H1 (cell line): ENCODE data around the gene GABARAPL1. TPM values are rescaled to one million over a fixed set of nuclear protein-coding genes. Genes with fewer than 3 reads are reported as not detected.

Experiments used
- CTCF ChIA-PET: fragments of 300-600 bp; sonication (Branson Sonifier 250); formaldehyde crosslinking; loops from one replicate; lab custom pipeline; 2021; ENCODE audit not compliant: partially characterized antibody; lab: Charles Lee
- POLR2A ChIA-PET: fragments of 300-600 bp; sonication (Branson Sonifier 250); formaldehyde crosslinking; loops from one replicate; lab custom pipeline; 2021; ENCODE audit warnings: inconsistent platforms; ENCODE audit not compliant: partially characterized antibody; lab: Charles Lee
- DNase-seq, 2 experiments: peaks; one replicate each; pipeline versions ENCODE4 v3.0.0 to v3.0.0-alpha.2; 2010 to 2022; ENCODE audit warnings: low spot score in 2 of 2, low read depth in 1 of 2, mixed read lengths in 1 of 2
- FAIRE-seq: peaks from 2 replicates; lab custom pipeline; 2011; peaks lifted over from hg19 to GRCh38; lab: Jason Lieb, UNC
- H2AFZ ChIP-seq: 2 replicates; pipeline ENCODE4 v1.8.1; 2012; ENCODE audit warnings: low read length, inconsistent platforms
- H2AK5ac ChIP-seq: 2 replicates; pipeline ENCODE4 v1.6.1; 2013; ENCODE audit warnings: low read depth, low read length
- H2BK120ac ChIP-seq: replicated peaks from 2 replicates; pipeline ENCODE3; 2013; ENCODE audit warnings: low read depth, low read length, inconsistent platforms
- H2BK12ac ChIP-seq: 2 replicates; pipeline ENCODE4 v1.6.1; 2013; ENCODE audit warnings: low read depth, low read length
- H2BK15ac ChIP-seq: 2 replicates; pipeline ENCODE4 v1.6.1; 2013; ENCODE audit warnings: low read length
- H2BK20ac ChIP-seq: 2 replicates; pipeline ENCODE4 v1.6.1; 2013; ENCODE audit warnings: low read length
- H2BK5ac ChIP-seq: 2 replicates; pipeline ENCODE4 v1.6.1; 2013; ENCODE audit warnings: low read depth, low read length
- H3K14ac ChIP-seq: 2 replicates; pipeline ENCODE4 v1.6.1; 2013; ENCODE audit warnings: inconsistent platforms; ENCODE audit not compliant: insufficient read length
- H3K18ac ChIP-seq: 2 replicates; pipeline ENCODE4 v1.6.1; 2013; ENCODE audit warnings: low read length; ENCODE audit errors: extremely low read depth
- H3K23ac ChIP-seq: 2 replicates; pipeline ENCODE4 v1.6.1; 2013; ENCODE audit warnings: inconsistent platforms; ENCODE audit not compliant: insufficient read length
- H3K23me2 ChIP-seq: 2 replicates; pipeline ENCODE4 v1.6.1; 2013; ENCODE audit warnings: low read depth, low read length
- H3K27ac ChIP-seq: 2 replicates; pipeline ENCODE4 v1.6.1; 2011; ENCODE audit warnings: low read depth, low read length, inconsistent platforms
- H3K27me3 ChIP-seq, 4 experiments: replicated peaks in 1 of 4; 1 replicate in 1 of 4; 2 replicates in 3 of 4; pipeline versions ENCODE4 v1.6.1 to v1.8.1; 2011 to 2013; ENCODE audit warnings: low read length in 3 of 4, mild to moderate bottlenecking in 3 of 4, inconsistent platforms in 2 of 4, mixed read lengths in 2 of 4, moderate library complexity in 1 of 4; ENCODE audit not compliant: control insufficient read depth in 3 of 4, insufficient read depth in 3 of 4; ENCODE audit errors: extremely low read depth in 1 of 4
- H3K36me3 ChIP-seq, 4 experiments: 2 replicates each; pipeline versions ENCODE4 v1.6.1 to v1.8.1; 2011 to 2013; ENCODE audit warnings: mild to moderate bottlenecking in 4 of 4, low read length in 3 of 4, moderate library complexity in 2 of 4, control low read depth in 1 of 4, inconsistent platforms in 1 of 4; ENCODE audit not compliant: insufficient read depth in 4 of 4, control insufficient read depth in 2 of 4
- H3K4ac ChIP-seq: replicated peaks from 2 replicates; pipeline ENCODE3; 2013; ENCODE audit warnings: low read length, low read depth, mixed read lengths, inconsistent platforms; ENCODE audit not compliant: insufficient read length
- H3K4me1 ChIP-seq, 4 experiments: replicated peaks in 1 of 4; 1 replicate in 1 of 4; 2 replicates in 3 of 4; pipeline versions ENCODE4 v1.6.1 to v1.8.1; 2011 to 2013; ENCODE audit warnings: low read length in 3 of 4, inconsistent platforms in 2 of 4, mixed read lengths in 1 of 4; ENCODE audit not compliant: insufficient read depth in 4 of 4, control insufficient read depth in 3 of 4
- H3K4me2 ChIP-seq, 2 experiments: 2 replicates each; pipeline versions ENCODE4 v1.6.1 to v1.8.1; 2011 to 2013; ENCODE audit warnings: low read depth in 2 of 2, low read length in 2 of 2, control low read depth in 1 of 2, inconsistent platforms in 1 of 2, mild to moderate bottlenecking in 1 of 2; ENCODE audit not compliant: insufficient read depth in 1 of 2
- H3K4me3 ChIP-seq, 4 experiments: fragments of 200-600, 300-600 bp in 1 of 4; sonication (generic), shearing (Covaris generic), sonication (Bioruptor Twin) in 1 of 4; 2 replicates each; pipeline versions ENCODE4 v1.5.1 to v1.8.1; 2011 to 2016; ENCODE audit warnings: low read length in 4 of 4, low read depth in 3 of 4, control low read depth in 2 of 4, inconsistent platforms in 2 of 4, mild to moderate bottlenecking in 2 of 4, mixed read lengths in 1 of 4, moderate library complexity in 1 of 4; ENCODE audit not compliant: insufficient read depth in 2 of 4; ENCODE audit errors: extremely low read depth in 1 of 4
- H3K56ac ChIP-seq: replicated peaks from 2 replicates; pipeline ENCODE3; 2013; ENCODE audit warnings: low read depth, mild to moderate bottlenecking, mixed read lengths, low read length, inconsistent platforms; ENCODE audit not compliant: insufficient read length
- H3K79me1 ChIP-seq: 2 replicates; pipeline ENCODE4 v1.6.1; 2013; ENCODE audit warnings: low read depth, low read length, control low read depth
- H3K79me2 ChIP-seq, 2 experiments: 2 replicates each; pipeline versions ENCODE4 v1.6.1 to v1.8.1; 2012 to 2013; ENCODE audit warnings: low read length in 2 of 2, mild to moderate bottlenecking in 2 of 2, inconsistent platforms in 1 of 2; ENCODE audit not compliant: insufficient read depth in 2 of 2, control insufficient read depth in 1 of 2
- H3K9ac ChIP-seq, 4 experiments: replicated peaks in 1 of 4; 1 replicate in 1 of 4; 2 replicates in 3 of 4; pipeline versions ENCODE4 v1.6.1 to v1.8.1; 2011 to 2013; ENCODE audit warnings: low read depth in 3 of 4, low read length in 3 of 4, control low read depth in 2 of 4, mild to moderate bottlenecking in 2 of 4, moderate library complexity in 2 of 4, inconsistent platforms in 1 of 4; ENCODE audit errors: extremely low read depth in 1 of 4
- H3K9me3 ChIP-seq, 2 experiments: 2 replicates each; pipeline versions ENCODE4 v1.6.1 to v1.8.1; 2012 to 2013; ENCODE audit warnings: mild to moderate bottlenecking in 2 of 2, moderate library complexity in 2 of 2, control low read depth in 1 of 2, inconsistent platforms in 1 of 2, low read depth in 1 of 2, low read length in 1 of 2, mixed read lengths in 1 of 2; ENCODE audit not compliant: insufficient read depth in 2 of 2
- H4K20me1 ChIP-seq, 2 experiments: replicated peaks in 1 of 2; 2 replicates each; pipeline versions ENCODE3 to v1.8.1; 2011 to 2013; ENCODE audit warnings: inconsistent platforms in 2 of 2, low read length in 2 of 2, mild to moderate bottlenecking in 1 of 2; ENCODE audit not compliant: insufficient read depth in 2 of 2, control insufficient read depth in 1 of 2
- H4K5ac ChIP-seq: 2 replicates; pipeline ENCODE4 v1.6.1; 2013; ENCODE audit warnings: low read length, low read depth, mixed read lengths, inconsistent platforms; ENCODE audit not compliant: insufficient read length
- H4K8ac ChIP-seq: 2 replicates; pipeline ENCODE4 v1.8.0; 2013; ENCODE audit warnings: mild to moderate bottlenecking, moderate library complexity, low read length, inconsistent platforms; ENCODE audit not compliant: insufficient read depth; ENCODE audit errors: extremely low read depth
- H4K91ac ChIP-seq: replicated peaks from 2 replicates; pipeline ENCODE3; 2013; ENCODE audit warnings: low read length, mixed read lengths, inconsistent platforms; ENCODE audit not compliant: insufficient read length
- ATF3 ChIP-seq: IDR thresholded peaks from 2 replicates; pipeline ENCODE4 v1.6.1; 2011; ENCODE audit warnings: low read depth, mild to moderate bottlenecking, low read length; ENCODE audit not compliant: insufficient read depth
- CEBPB ChIP-seq: IDR thresholded peaks from 2 replicates; pipeline ENCODE4 v1.6.1; 2012; ENCODE audit warnings: low read depth, low read length
- CREB1 ChIP-seq: IDR thresholded peaks from 2 replicates; pipeline ENCODE4 v1.6.1; 2012; ENCODE audit warnings: inconsistent platforms
- EGR1 ChIP-seq: IDR thresholded peaks from 2 replicates; pipeline ENCODE4 v1.6.1; 2011; ENCODE audit warnings: low read depth, low read length, borderline replicate concordance
- GTF2F1 ChIP-seq: IDR thresholded peaks from 2 replicates; pipeline ENCODE4 v1.6.1; 2012; ENCODE audit warnings: low read depth, low read length, improper control_type of control experiment, borderline replicate concordance
- KDM1A ChIP-seq: fragments of 200-600, 300-600 bp; sonication (generic); IDR thresholded peaks from 2 replicates; pipeline ENCODE4 v1.7.1; 2016; ENCODE audit warnings: mild to moderate bottlenecking, low read length, borderline replicate concordance
- MAFK ChIP-seq: IDR thresholded peaks from 2 replicates; pipeline ENCODE4 v1.6.1; 2012; ENCODE audit warnings: low read depth, mild to moderate bottlenecking, improper control_type of control experiment, low read length
- SIN3A ChIP-seq, 2 experiments: IDR thresholded peaks in 1 of 2; conservative IDR thresholded peaks in 1 of 2; 2 replicates each; pipeline ENCODE4 v1.6.1; 2011 to 2012; ENCODE audit warnings: low read length in 2 of 2, improper control_type of control experiment in 1 of 2, low read depth in 1 of 2, mild to moderate bottlenecking in 1 of 2
- USF2 ChIP-seq: IDR thresholded peaks from 2 replicates; pipeline ENCODE4 v1.6.1; 2011; ENCODE audit warnings: low read length, improper control_type of control experiment
- WGBS, 2 experiments: shearing (Covaris generic) in 1 of 2; methylation state at CpG; one replicate each; pipeline versions ENCODE4 v1.1.6 to v1.1.7; 2013 to 2015; ENCODE audit warnings: low lambda C conversion rate in 2 of 2, mixed read lengths in 2 of 2, inconsistent platforms in 1 of 2, low coverage in 1 of 2, missing lambda C conversion rate in 1 of 2; ENCODE audit not compliant: insufficient replicate concordance in 2 of 2, insufficient coverage in 1 of 2, insufficient read length in 1 of 2; ENCODE audit errors: extremely low coverage in 1 of 2, missing lambda C conversion rate in 1 of 2; 5-methylcytosine and 5-hydroxymethylcytosine counted together
- polyA plus RNA-seq, 7 experiments: library from polyadenylated mRNA; depleted of rRNA in 3 of 7; stranded (reverse) in 5 of 7; unstranded in 2 of 7; fragments of >200 nt in 5 of 7; fragments of 200-250 nt in 2 of 7; gene quantifications; 1 replicate in 5 of 7; 2 replicates in 1 of 7; 4 replicates in 1 of 7; pipeline versions ENCODE4 v1.2.1 to v1.2.3, GENCODE V29; 2011 to 2013; ENCODE audit warnings: missing spikeins in 2 of 7, mixed read lengths in 2 of 7
- total RNA-seq: library from RNA; stranded (reverse); fragmentation: NEBNext Ultra II Directional; extraction: Animal tissue kit (Norgen Biotek cat#: 25700); gene quantifications from 2 replicates; pipeline ENCODE4 v1.2.1, GENCODE V29; 2021

The GABARAPL1 gene
- total and polyA plus RNA-seq, 2 of the 8 experiments (the other 6 are each of a cell fraction or from before 2014, with no cell fraction given): 56.1 to 87.9 TPM

- H3K56ac ChIP-seq: no peak within 1 kb of the TSS
- DNase-seq (no peak), FAIRE-seq (no peak)
- TF ChIP-seq EGR1 (no peak), SIN3A (conservative IDR thresholded peaks at IDR 0.05 in 1 of 2, IDR thresholded peaks at IDR 0.05 in 1 of 2; ENCODE audit: low read depth in 1 of 2, low read length in 2 of 2) (no peak), USF2 (no peak), ATF3 (no peak), CREB1 (no peak), KDM1A (no peak), CEBPB (no peak), MAFK (no peak), GTF2F1 (no peak)
- POLR2A ChIA-PET: no interaction called here
- H3K18ac ChIP-seq: no peak within 1 kb of the TSS
- no peaks in the 10 kb centered on the region for H3K79me2 ChIP-seq
- H4K20me1 ChIP-seq: no peaks in the 10 kb centered on the region
- CTCF ChIA-PET: no interaction called here
- 89% methylated on average over 4 of the region's 4 CpGs; no CpG with 5 or more reads in 1 of the 2 experiments for WGBS, 2 experiments
- no peak within 1 kb of the TSS for H3K4me2 ChIP-seq
- H2BK15ac ChIP-seq: no peak within 1 kb of the TSS
- H2AK5ac ChIP-seq: no peak within 1 kb of the TSS
- H3K9ac ChIP-seq: no peak within 1 kb of the TSS
- H3K9me3 ChIP-seq: no peaks in the 10 kb centered on the region
- H2BK120ac ChIP-seq: no peak within 1 kb of the TSS
- no peak within 1 kb of the TSS for H3K23ac ChIP-seq
- no peaks in the 10 kb centered on the region for H3K23me2 ChIP-seq
- no peak within 1 kb of the TSS for H2BK5ac ChIP-seq
- no peak within 1 kb of the TSS for H4K5ac ChIP-seq
- 0 out of 2 replicates have a peak within 1 kb of the TSS, but pooled peaks have one; percentile 21 for H2AFZ ChIP-seq
- H3K36me3 ChIP-seq: no peaks in the 10 kb centered on the region
- H3K27me3 ChIP-seq: no peaks in the 10 kb centered on the region
- no peak within 1 kb of the TSS for H4K91ac ChIP-seq
- H3K4me3 ChIP-seq: no peak within 1 kb of the TSS
- H3K79me1 ChIP-seq: no peaks in the 10 kb centered on the region
- no peak within 1 kb of the TSS for H2BK12ac ChIP-seq
- no peak within 1 kb of the TSS for H3K27ac ChIP-seq
- H3K4me1 ChIP-seq: no peaks in the 10 kb centered on the region
- no peak within 1 kb of the TSS for H2BK20ac ChIP-seq
- H4K8ac ChIP-seq: no peak within 1 kb of the TSS
- no peak within 1 kb of the TSS for H3K14ac ChIP-seq
- H3K4ac ChIP-seq: no peak within 1 kb of the TSS
Observed at GRCh38 chr12:10178821-10179220, 33.9 kb upstream of the GABARAPL1 start, which contains the start of gene TMEM52B. Gene TMEM52B (plus strand): TSS chr12:10179032. CDS start chr12:10179575, 543 bp downstream.
